WTC11 (cell line): ENCODE data around the gene POLR1C. TPM values are rescaled to one million over a fixed set of nuclear protein-coding genes. Genes with fewer than 3 reads are reported as not detected.
A peak's percentile ranks its signal among the peaks of the same experiment; 100 is the strongest.

ENCODE experiments used
- ATAC-seq: fragments of 200-7000 bp; cut with Tn5 transposase; 2 replicates; pipeline ENCODE4 v1.10.0; 2021; ENCODE audit warnings: mild to moderate bottlenecking, moderate library complexity
- CTCF ChIA-PET: fragments of 300-600 bp; sonication (Branson Sonifier 250); formaldehyde crosslinking; loops from one replicate; lab custom pipeline; 2021; ENCODE audit warnings: antibody characterized with exemption; lab: Charles Lee
- POLR2A ChIA-PET: fragments of 350-600 bp; sonication (Branson Sonifier 250); formaldehyde crosslinking; loops from one replicate; lab custom pipeline; 2021; ENCODE audit warnings: antibody characterized with exemption; lab: Charles Lee
- DNase-seq: peaks from one replicate; pipeline ENCODE4 v3.0.0; 2021; ENCODE audit warnings: low spot score
- H3K27ac Mint-ChIP-seq: 2 replicates; pipeline ENCODE4 v1.8.0; 2021; ENCODE audit warnings: mixed read lengths
- H3K27me3 Mint-ChIP-seq: 2 replicates; pipeline ENCODE4 v1.8.0; 2021; ENCODE audit warnings: low read depth, mild to moderate bottlenecking, moderate library complexity, mixed read lengths
- H3K36me3 Mint-ChIP-seq: 2 replicates; pipeline ENCODE4 v1.8.0; 2021; ENCODE audit warnings: mixed read lengths
- H3K4me1 Mint-ChIP-seq: 2 replicates; pipeline ENCODE4 v1.8.0; 2022; ENCODE audit warnings: mixed read lengths
- H3K4me3 Mint-ChIP-seq: 2 replicates; pipeline ENCODE4 v1.8.0; 2021; ENCODE audit warnings: mild to moderate bottlenecking, moderate library complexity, mixed read lengths
- H3K9me3 Mint-ChIP-seq: 2 replicates; pipeline ENCODE4 v1.8.0; 2021; ENCODE audit warnings: mixed read lengths
- CBFB ChIP-seq: sonication (generic); formaldehyde crosslinking; IDR thresholded peaks from 2 replicates; pipeline ENCODE4 v1.8.1; 2022; ENCODE audit warnings: mild to moderate bottlenecking, low read depth, missing genetic modification reagents
- CREM ChIP-seq: sonication (generic); formaldehyde crosslinking; IDR thresholded peaks from 2 replicates; pipeline ENCODE4 v1.8.1; 2022; ENCODE audit warnings: mild to moderate bottlenecking, missing genetic modification reagents, moderate library complexity
- HMGA2 ChIP-seq: fragments of 250-450 bp; sonication (Bioruptor Pico); IDR thresholded peaks from 2 replicates; pipeline ENCODE4 v1.4.0; 2021; ENCODE audit warnings: mild to moderate bottlenecking, moderate library complexity
- JUN ChIP-seq: sonication (generic); formaldehyde crosslinking; IDR thresholded peaks from 2 replicates; pipeline ENCODE4 v1.8.0; 2023; ENCODE audit warnings: mild to moderate bottlenecking, missing genetic modification reagents
- MXD4 ChIP-seq: fragments of 250-450 bp; sonication (Bioruptor Pico); IDR thresholded peaks from 2 replicates; pipeline ENCODE4 v1.8.0; 2021; ENCODE audit warnings: mild to moderate bottlenecking, moderate library complexity, borderline replicate concordance
- NR3C1 ChIP-seq: sonication (generic); formaldehyde crosslinking; conservative IDR thresholded peaks from 2 replicates; pipeline ENCODE4 v1.8.1; 2023; ENCODE audit warnings: low read depth, mild to moderate bottlenecking, missing genetic modification reagents
- ZNF219 ChIP-seq: sonication (generic); formaldehyde crosslinking; IDR thresholded peaks from 2 replicates; pipeline ENCODE4 v1.8.0; 2023; ENCODE audit warnings: missing genetic modification reagents, mild to moderate bottlenecking, borderline replicate concordance
- ZNF263 ChIP-seq: sonication (generic); formaldehyde crosslinking; IDR thresholded peaks from 2 replicates; pipeline ENCODE4 v1.8.1; 2022; ENCODE audit warnings: low read depth, mild to moderate bottlenecking, moderate library complexity, missing genetic modification reagents
- ZNF396 ChIP-seq: fragments of 250-450 bp; sonication (Bioruptor Pico); IDR thresholded peaks from 2 replicates; pipeline ENCODE4 v1.8.0; 2021; ENCODE audit warnings: mild to moderate bottlenecking, moderate library complexity, borderline replicate concordance
- total RNA-seq: library from RNA; stranded (reverse); gene quantifications from 3 replicates; pipeline ENCODE4 v1.2.3, GENCODE V29; 2021
- TF ChIP-seq, protein P1 (sequence below): sonication (generic); formaldehyde crosslinking; IDR thresholded peaks from 2 replicates; pipeline ENCODE4 v1.8.1; 2022; ENCODE audit warnings: low read depth, missing genetic modification reagents, borderline replicate concordance
- TF ChIP-seq, protein P2 (sequence below): sonication (generic); formaldehyde crosslinking; IDR thresholded peaks from 2 replicates; pipeline ENCODE4 v1.8.1; 2022; ENCODE audit warnings: mild to moderate bottlenecking, moderate library complexity, missing genetic modification reagents
- TF ChIP-seq, protein P3 (sequence below): sonication (generic); formaldehyde crosslinking; IDR thresholded peaks from 2 replicates; pipeline ENCODE4 v1.8.1; 2023; ENCODE audit warnings: mild to moderate bottlenecking, missing genetic modification reagents, moderate library complexity
- TF ChIP-seq, protein P4 (sequence below): fragments of 250-450 bp; sonication (Bioruptor Pico); IDR thresholded peaks from 2 replicates; pipeline ENCODE4 v1.8.0; 2021; ENCODE audit warnings: mild to moderate bottlenecking
- TF ChIP-seq, protein P5 (sequence below): sonication (generic); formaldehyde crosslinking; IDR thresholded peaks from 2 replicates; pipeline ENCODE4 v1.8.1; 2023; ENCODE audit warnings: mild to moderate bottlenecking, moderate library complexity, missing genetic modification reagents
- TF ChIP-seq, protein P6 (sequence below): sonication (generic); formaldehyde crosslinking; conservative IDR thresholded peaks from 2 replicates; pipeline ENCODE4 v1.8.1; 2022; ENCODE audit warnings: mild to moderate bottlenecking, missing genetic modification reagents

The POLR1C gene
- total RNA-seq, 1 experiment from 2014 or later, result 46.6 TPM

DNA sequence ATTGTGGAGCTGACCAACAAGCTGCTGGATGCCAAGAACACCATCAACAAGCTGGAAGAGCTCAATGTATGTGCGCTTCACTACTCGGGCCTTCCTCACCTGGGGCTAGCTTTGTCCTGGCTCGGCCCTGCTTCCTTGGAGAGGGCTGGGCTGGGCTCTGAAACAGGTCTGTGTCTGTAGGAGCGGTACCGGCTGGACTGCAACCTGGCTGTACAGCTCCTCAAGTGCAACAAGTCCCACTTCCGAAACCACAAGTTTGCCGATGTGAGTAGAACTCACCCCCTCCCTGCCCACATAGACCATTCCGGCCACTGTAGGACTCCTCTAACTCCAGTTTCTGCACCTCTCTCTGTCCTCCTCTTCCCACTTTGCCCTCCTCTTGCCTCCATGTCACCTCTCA, 13.4 kb upstream of the POLR1C start:
- no peak for ATAC-seq
- DNase-seq, result no peak
- Mint-ChIP-seq H3K9me3 (no peaks in the 10 kb centered on the region), H3K27ac (no peak overlapping the region), H3K4me1 (no peaks in the 10 kb centered on the region), H3K4me3 (no peak overlapping the region), H3K36me3 (peaks cover 47% of the 10 kb centered on the region), H3K27me3 (peaks cover 16% of the 10 kb centered on the region)
- ChIA-PET CTCF (no interaction called here), POLR2A (no interaction called here)
- TF ChIP-seq NR3C1 (no peak), JUN (CRISPR knock-in tag) (no peak), HMGA2 (CRISPR knock-in tag) (no peak)
- TF ChIP-seq, protein P1, sequence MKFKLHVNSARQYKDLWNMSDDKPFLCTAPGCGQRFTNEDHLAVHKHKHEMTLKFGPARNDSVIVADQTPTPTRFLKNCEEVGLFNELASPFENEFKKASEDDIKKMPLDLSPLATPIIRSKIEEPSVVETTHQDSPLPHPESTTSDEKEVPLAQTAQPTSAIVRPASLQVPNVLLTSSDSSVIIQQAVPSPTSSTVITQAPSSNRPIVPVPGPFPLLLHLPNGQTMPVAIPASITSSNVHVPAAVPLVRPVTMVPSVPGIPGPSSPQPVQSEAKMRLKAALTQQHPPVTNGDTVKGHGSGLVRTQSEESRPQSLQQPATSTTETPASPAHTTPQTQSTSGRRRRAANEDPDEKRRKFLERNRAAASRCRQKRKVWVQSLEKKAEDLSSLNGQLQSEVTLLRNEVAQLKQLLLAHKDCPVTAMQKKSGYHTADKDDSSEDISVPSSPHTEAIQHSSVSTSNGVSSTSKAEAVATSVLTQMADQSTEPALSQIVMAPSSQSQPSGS, result no peak

DNA sequence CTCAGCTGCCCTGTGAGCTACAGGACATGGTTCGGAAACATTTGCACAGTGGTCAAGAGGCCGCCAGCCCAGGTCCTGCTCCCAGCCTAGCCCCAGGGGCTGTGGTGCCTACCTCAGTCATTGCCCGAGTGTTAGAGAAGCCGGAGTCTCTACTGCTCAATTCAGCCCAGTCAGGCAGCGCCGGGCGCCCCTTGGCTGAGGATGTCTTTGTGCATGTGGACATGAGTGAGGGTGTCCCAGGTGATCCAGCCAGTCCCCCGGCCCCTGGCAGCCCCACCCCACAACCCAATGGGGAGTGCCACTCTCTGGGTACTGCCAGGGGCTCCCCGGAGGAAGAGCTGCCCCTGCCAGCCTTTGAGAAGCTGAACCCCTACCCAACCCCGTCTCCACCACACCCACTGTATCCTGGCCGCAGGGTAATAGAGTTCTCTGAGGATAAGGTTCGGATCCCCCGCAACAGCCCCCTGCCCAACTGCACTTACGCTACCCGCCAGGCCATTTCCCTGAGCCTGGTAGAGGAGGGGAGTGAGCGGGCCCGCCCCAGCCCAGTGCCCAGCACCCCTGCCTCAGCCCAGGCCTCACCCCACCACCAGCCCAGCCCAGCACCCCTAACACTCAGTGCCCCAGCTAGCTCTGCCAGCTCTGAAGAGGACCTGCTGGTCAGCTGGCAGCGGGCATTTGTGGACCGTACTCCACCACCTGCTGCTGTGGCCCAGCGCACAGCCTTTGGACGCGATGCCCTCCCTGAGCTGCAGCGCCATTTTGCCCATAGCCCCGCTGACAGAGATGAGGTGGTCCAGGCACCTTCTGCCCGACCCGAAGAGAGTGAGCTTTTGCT, 11.9 kb upstream of the POLR1C start:
- TF ChIP-seq CBFB (CRISPR knock-in tag) (no peak), CREM (CRISPR knock-in tag) (no peak), MXD4 (CRISPR knock-in tag) (no peak)
- TF ChIP-seq, protein P2, sequence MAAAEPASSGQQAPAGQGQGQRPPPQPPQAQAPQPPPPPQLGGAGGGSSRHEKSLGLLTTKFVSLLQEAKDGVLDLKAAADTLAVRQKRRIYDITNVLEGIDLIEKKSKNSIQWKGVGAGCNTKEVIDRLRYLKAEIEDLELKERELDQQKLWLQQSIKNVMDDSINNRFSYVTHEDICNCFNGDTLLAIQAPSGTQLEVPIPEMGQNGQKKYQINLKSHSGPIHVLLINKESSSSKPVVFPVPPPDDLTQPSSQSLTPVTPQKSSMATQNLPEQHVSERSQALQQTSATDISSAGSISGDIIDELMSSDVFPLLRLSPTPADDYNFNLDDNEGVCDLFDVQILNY, result no peak
- TF ChIP-seq, protein P3, sequence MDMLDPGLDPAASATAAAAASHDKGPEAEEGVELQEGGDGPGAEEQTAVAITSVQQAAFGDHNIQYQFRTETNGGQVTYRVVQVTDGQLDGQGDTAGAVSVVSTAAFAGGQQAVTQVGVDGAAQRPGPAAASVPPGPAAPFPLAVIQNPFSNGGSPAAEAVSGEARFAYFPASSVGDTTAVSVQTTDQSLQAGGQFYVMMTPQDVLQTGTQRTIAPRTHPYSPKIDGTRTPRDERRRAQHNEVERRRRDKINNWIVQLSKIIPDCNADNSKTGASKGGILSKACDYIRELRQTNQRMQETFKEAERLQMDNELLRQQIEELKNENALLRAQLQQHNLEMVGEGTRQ (CRISPR knock-in tag), result no peak
- TF ChIP-seq, protein P4, sequence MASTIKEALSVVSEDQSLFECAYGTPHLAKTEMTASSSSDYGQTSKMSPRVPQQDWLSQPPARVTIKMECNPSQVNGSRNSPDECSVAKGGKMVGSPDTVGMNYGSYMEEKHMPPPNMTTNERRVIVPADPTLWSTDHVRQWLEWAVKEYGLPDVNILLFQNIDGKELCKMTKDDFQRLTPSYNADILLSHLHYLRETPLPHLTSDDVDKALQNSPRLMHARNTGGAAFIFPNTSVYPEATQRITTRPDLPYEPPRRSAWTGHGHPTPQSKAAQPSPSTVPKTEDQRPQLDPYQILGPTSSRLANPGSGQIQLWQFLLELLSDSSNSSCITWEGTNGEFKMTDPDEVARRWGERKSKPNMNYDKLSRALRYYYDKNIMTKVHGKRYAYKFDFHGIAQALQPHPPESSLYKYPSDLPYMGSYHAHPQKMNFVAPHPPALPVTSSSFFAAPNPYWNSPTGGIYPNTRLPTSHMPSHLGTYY, result no peak
- Mint-ChIP-seq H3K4me1 (peaks cover 8% of the 10 kb centered on the region), H3K4me3 (no peak overlapping the region), H3K9me3 (no peaks in the 10 kb centered on the region), H3K36me3 (peaks cover 35% of the 10 kb centered on the region), H3K27me3 (peaks cover 28% of the 10 kb centered on the region), H3K27ac (no peak overlapping the region)
- ATAC-seq, result no peak
- ChIA-PET CTCF (interaction anchor here (0.7 to 4.6 kb wide), 6 partner anchors 11 to 276 kb away, joined by 3 to 75 read pairs (median 8); partner anchors contain the start of genes DLK2, DNPH1 and ZNF318), POLR2A (interaction anchor here (0.5 kb wide), 1 partner anchor 338 kb away, joined by 3 read pairs; no protein-coding TSS in a partner anchor)
- DNase-seq, result no peak

DNA sequence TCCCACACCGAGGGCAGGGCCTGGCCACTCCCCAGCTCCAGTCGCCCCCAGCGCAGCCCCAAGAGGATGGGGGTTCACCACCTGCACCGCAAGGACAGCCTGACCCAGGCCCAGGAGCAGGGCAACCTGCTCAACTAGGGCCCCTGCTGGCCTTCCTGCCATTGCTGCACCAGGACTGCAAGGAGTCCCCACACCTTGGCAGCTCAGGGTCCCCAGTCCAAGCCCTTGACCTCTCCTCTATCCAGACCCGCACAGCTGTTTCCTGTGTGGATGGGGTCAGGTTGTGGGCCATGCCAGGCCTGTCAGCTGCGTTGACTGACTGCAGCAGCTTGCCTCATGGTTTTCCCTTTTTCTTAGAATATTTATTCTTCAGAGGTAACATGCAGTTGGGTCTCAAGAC, 11.2 kb upstream of the POLR1C start:
- ChIA-PET POLR2A (no interaction called here), CTCF (interaction anchor here (0.7 to 4.6 kb wide), 10 partner anchors 11 to 277 kb away, joined by 3 to 75 read pairs (median 8); partner anchors contain the start of genes DLK2, DNPH1, POLR1C and YIPF3)
- DNase-seq (peak; percentile 38), ATAC-seq (no peak)
- Mint-ChIP-seq H3K4me3 (no peak overlapping the region), H3K27ac (no peak overlapping the region), H3K9me3 (no peaks in the 10 kb centered on the region), H3K27me3 (peaks cover 28% of the 10 kb centered on the region), H3K4me1 (peaks cover 9% of the 10 kb centered on the region), H3K36me3 (peaks cover 32% of the 10 kb centered on the region)
- no peak for TF ChIP-seq ZNF396 (CRISPR knock-in tag)
- no peak for TF ChIP-seq ZNF219
- no peak for TF ChIP-seq ZNF263 (CRISPR knock-in tag)
- TF ChIP-seq, protein P5, sequence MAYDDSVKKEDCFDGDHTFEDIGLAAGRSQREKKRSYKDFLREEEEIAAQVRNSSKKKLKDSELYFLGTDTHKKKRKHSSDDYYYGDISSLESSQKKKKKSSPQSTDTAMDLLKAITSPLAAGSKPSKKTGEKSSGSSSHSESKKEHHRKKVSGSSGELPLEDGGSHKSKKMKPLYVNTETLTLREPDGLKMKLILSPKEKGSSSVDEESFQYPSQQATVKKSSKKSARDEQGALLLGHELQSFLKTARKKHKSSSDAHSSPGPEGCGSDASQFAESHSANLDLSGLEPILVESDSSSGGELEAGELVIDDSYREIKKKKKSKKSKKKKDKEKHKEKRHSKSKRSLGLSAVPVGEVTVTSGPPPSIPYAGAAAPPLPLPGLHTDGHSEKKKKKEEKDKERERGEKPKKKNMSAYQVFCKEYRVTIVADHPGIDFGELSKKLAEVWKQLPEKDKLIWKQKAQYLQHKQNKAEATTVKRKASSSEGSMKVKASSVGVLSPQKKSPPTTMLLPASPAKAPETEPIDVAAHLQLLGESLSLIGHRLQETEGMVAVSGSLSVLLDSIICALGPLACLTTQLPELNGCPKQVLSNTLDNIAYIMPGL (CRISPR knock-in tag), result no peak
- TF ChIP-seq, protein P6, sequence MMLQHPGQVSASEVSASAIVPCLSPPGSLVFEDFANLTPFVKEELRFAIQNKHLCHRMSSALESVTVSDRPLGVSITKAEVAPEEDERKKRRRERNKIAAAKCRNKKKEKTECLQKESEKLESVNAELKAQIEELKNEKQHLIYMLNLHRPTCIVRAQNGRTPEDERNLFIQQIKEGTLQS (CRISPR knock-in tag), result no peak
